Progenitor cell of endocrine pancreas (in vitro differentiated cells): ENCODE measurements around the gene WDR93. TPM values are rescaled to one million over a fixed set of nuclear protein-coding genes. Genes with fewer than 3 reads are reported as not detected.
"Not testable (repeated sequence)": the region's sequence is repeated elsewhere in the genome, so short reads cannot be mapped to it uniquely, and the experiment has no call there.

Experiments
- DNase-seq: peaks from one replicate; pipeline ENCODE4 v3.0.0; 2021; ENCODE audit warnings: low spot score; ENCODE audit not compliant: unreplicated experiment
- H3K27ac Mint-ChIP-seq: 2 replicates; pipeline ENCODE4 v1.8.0; 2021; ENCODE audit warnings: mild to moderate bottlenecking, moderate library complexity, mixed read lengths
- H3K27me3 Mint-ChIP-seq: 2 replicates; pipeline ENCODE4 v1.8.0; 2021; ENCODE audit warnings: mixed read lengths
- H3K36me3 Mint-ChIP-seq: 2 replicates; pipeline ENCODE4 v1.8.0; 2022; ENCODE audit warnings: mixed read lengths; ENCODE audit not compliant: insufficient read depth
- H3K4me1 Mint-ChIP-seq: 2 replicates; pipeline ENCODE4 v1.8.0; 2021; ENCODE audit warnings: low read depth, mixed read lengths
- H3K4me3 Mint-ChIP-seq: 2 replicates; pipeline ENCODE4 v1.8.0; 2021; ENCODE audit warnings: low read depth, mild to moderate bottlenecking, moderate library complexity, mixed read lengths
- H3K9me3 Mint-ChIP-seq: 2 replicates; pipeline ENCODE4 v1.8.0; 2021; ENCODE audit warnings: low read depth, mixed read lengths
- total RNA-seq: library from RNA; stranded (reverse); gene quantifications from 2 replicates; pipeline ENCODE4 v1.2.1, GENCODE V29; 2021
- TF ChIP-seq, protein P1 (sequence below): fragments of 200-600 bp; sonication (generic); IDR thresholded peaks from one replicate; pipeline ENCODE4 v1.5.0; 2021; ENCODE audit warnings: antibody characterized with exemption, mild to moderate bottlenecking; ENCODE audit not compliant: unreplicated experiment

WDR93 gene
- total RNA-seq, 1 donor from 2014 or later = 1.3 TPM

DNA sequence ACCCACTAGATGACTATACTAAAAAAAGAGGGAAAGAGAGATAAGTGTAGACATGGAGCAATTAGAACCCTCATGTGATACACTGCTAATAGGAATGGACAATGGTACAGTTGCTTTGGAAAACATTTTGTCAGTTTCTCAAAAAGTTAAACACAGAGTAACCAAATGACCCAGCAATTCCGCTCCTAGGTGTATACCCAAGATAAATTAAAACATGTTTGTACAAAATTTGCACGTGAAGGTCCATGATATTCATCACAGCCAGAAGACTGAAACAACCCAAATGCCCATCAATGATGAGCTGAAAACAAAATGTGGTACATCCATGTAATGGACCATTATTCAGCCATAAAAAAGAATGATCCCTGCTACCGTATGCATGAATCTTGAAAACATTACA lies 97.3 kb downstream of the WDR93 start:
- TF ChIP-seq, protein P1, sequence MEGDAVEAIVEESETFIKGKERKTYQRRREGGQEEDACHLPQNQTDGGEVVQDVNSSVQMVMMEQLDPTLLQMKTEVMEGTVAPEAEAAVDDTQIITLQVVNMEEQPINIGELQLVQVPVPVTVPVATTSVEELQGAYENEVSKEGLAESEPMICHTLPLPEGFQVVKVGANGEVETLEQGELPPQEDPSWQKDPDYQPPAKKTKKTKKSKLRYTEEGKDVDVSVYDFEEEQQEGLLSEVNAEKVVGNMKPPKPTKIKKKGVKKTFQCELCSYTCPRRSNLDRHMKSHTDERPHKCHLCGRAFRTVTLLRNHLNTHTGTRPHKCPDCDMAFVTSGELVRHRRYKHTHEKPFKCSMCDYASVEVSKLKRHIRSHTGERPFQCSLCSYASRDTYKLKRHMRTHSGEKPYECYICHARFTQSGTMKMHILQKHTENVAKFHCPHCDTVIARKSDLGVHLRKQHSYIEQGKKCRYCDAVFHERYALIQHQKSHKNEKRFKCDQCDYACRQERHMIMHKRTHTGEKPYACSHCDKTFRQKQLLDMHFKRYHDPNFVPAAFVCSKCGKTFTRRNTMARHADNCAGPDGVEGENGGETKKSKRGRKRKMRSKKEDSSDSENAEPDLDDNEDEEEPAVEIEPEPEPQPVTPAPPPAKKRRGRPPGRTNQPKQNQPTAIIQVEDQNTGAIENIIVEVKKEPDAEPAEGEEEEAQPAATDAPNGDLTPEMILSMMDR = no peak
- no peak overlapping the region for H3K4me3 Mint-ChIP-seq

GRCh38 chr15:89788585-89788984 lies 98.0 kb downstream of the WDR93 start:
- not testable (repeated sequence) for H3K27me3 Mint-ChIP-seq, H3K9me3 Mint-ChIP-seq, H3K4me3 Mint-ChIP-seq, H3K36me3 Mint-ChIP-seq, DNase-seq, H3K4me1 Mint-ChIP-seq, H3K27ac Mint-ChIP-seq

More for the DNA sequence above, 97.3 kb downstream of the WDR93 start:
- no peaks in the 10 kb centered on the region for H3K4me1 Mint-ChIP-seq
- H3K27ac Mint-ChIP-seq = no peak overlapping the region
- no peak for DNase-seq
- H3K36me3 Mint-ChIP-seq = no peaks in the 10 kb centered on the region
- H3K9me3 Mint-ChIP-seq = peaks cover 8% of the 10 kb centered on the region
- peaks cover 4% of the 10 kb centered on the region for H3K27me3 Mint-ChIP-seq

GRCh38 chr15:89790206-89790605 lies 99.6 kb downstream of the WDR93 start:
- Mint-ChIP-seq H3K27me3 (peaks cover 4% of the 10 kb centered on the region), H3K4me3 (no peak overlapping the region), H3K4me1 (no peaks in the 10 kb centered on the region), H3K9me3 (peaks cover 8% of the 10 kb centered on the region), H3K27ac (no peak overlapping the region), H3K36me3 (no peaks in the 10 kb centered on the region)
- TF ChIP-seq, protein P1 = no peak
- DNase-seq = no peak

- Mint-ChIP-seq H3K4me1 (no peaks in the 10 kb centered on the region), H3K36me3 (no peaks in the 10 kb centered on the region), H3K27me3 (peaks cover 4% of the 10 kb centered on the region), H3K9me3 (peaks cover 8% of the 10 kb centered on the region), H3K4me3 (no peak overlapping the region), H3K27ac (no peak overlapping the region)
- no peak for DNase-seq
- TF ChIP-seq, protein P1 = no peak
These were observed 100.0 kb downstream of the WDR93 start for GRCh38 chr15:89790661-89791060.

GRCh38 chr15:89792106-89792805 lies 101.6 kb downstream of the WDR93 start:
- no peaks in the 10 kb centered on the region for H3K36me3 Mint-ChIP-seq
- peaks cover 4% of the 10 kb centered on the region for H3K27me3 Mint-ChIP-seq
- DNase-seq = no peak
- no peak overlapping the region for H3K4me3 Mint-ChIP-seq
- peaks cover 8% of the 10 kb centered on the region for H3K9me3 Mint-ChIP-seq
- no peaks in the 10 kb centered on the region for H3K4me1 Mint-ChIP-seq
- TF ChIP-seq, protein P1 = no peak
- H3K27ac Mint-ChIP-seq = no peak overlapping the region

Other genes with a start within 250 kb of the WDR93 start
- gene RHCG, start 194.2 kb upstream of the WDR93 start, total RNA-seq = not detected in 2 replicates
- 13.9 and 14.7 TPM in 2 replicates for gene TICRR, start 115.3 kb upstream of the WDR93 start, total RNA-seq
- gene KIF7, start 35.3 kb upstream of the WDR93 start, total RNA-seq = 21.8 and 22.8 TPM in 2 replicates
- 0.24 and 0.40 TPM in 2 replicates for gene PLIN1, start 11.4 kb upstream of the WDR93 start, total RNA-seq
- gene PEX11A, start 57 bp upstream of the WDR93 start, total RNA-seq = 4.8 and 4.9 TPM in 2 replicates
- 0.50 and 0.51 TPM in 2 replicates for gene MESP1, start 60.4 kb downstream of the WDR93 start, total RNA-seq
- gene MESP2, start 85.5 kb downstream of the WDR93 start, total RNA-seq = not detected in 2 replicates
- 1.7 and 1.8 TPM in 2 replicates for gene ANPEP, start 124.0 kb downstream of the WDR93 start, total RNA-seq
- gene AP3S2, start 203.2 kb downstream of the WDR93 start, total RNA-seq = 29.2 and 30.9 TPM in 2 replicates
- 19.6 and 20.4 TPM in 2 replicates for gene ARPIN, start 222.1 kb downstream of the WDR93 start, total RNA-seq